ENCODE measurements around the gene PFKFB4. TPM values are rescaled to one million over a fixed set of nuclear protein-coding genes. Genes with fewer than 3 reads are reported as not detected.
A peak's percentile ranks its signal among the peaks of the same experiment; 100 is the strongest.
"Not testable (repeated sequence)": the region's sequence is repeated elsewhere in the genome, so short reads cannot be mapped to it uniquely, and the experiment has no call there.

Gene PFKFB4
- total RNA-seq, 1 donor from 2014 or later = 18.2 TPM

- DNase-seq (ENCODE audit: low read depth) (no peak), FAIRE-seq (peak; percentile 52)
- H3K4me3 ChIP-seq (ENCODE audit: low read depth, low read length) = no peak overlapping the region
- no peak for TF ChIP-seq CTCF (IDR thresholded peaks at IDR 0.05; ENCODE audit: insufficient read depth, low read length, severe bottlenecking)
- no peaks in the 10 kb centered on the region for H3K27me3 ChIP-seq (ENCODE audit: control insufficient read depth, insufficient read depth, low read length)
- H3K36me3 ChIP-seq (ENCODE audit: control insufficient read depth, insufficient read depth, low read length) = peaks cover 22% of the 10 kb centered on the region
Measured at GRCh38 chr3:48538451-48538850, 18.2 kb downstream of the PFKFB4 start.

GRCh38 chr3:48536785-48537184 lies 19.8 kb downstream of the PFKFB4 start:
- Histone ChIP-seq H3K27me3 (ENCODE audit: control insufficient read depth, insufficient read depth, low read length) (no peaks in the 10 kb centered on the region), H3K4me3 (ENCODE audit: low read depth, low read length) (no peak overlapping the region), H3K36me3 (ENCODE audit: control insufficient read depth, insufficient read depth, low read length) (peaks cover 16% of the 10 kb centered on the region)
- no peak for TF ChIP-seq CTCF (IDR thresholded peaks at IDR 0.05; ENCODE audit: insufficient read depth, low read length, severe bottlenecking)
- FAIRE-seq (no peak), DNase-seq (ENCODE audit: low read depth) (no peak)

GRCh38 chr3:48536116-48536515 lies 20.5 kb downstream of the PFKFB4 start:
- no peak for TF ChIP-seq CTCF (IDR thresholded peaks at IDR 0.05; ENCODE audit: insufficient read depth, low read length, severe bottlenecking)
- Histone ChIP-seq H3K27me3 (ENCODE audit: control insufficient read depth, insufficient read depth, low read length) (no peaks in the 10 kb centered on the region), H3K36me3 (ENCODE audit: control insufficient read depth, insufficient read depth, low read length) (peaks cover 16% of the 10 kb centered on the region), H3K4me3 (ENCODE audit: low read depth, low read length) (no peak overlapping the region)
- DNase-seq (ENCODE audit: low read depth) (no peak), FAIRE-seq (no peak)

GRCh38 chr3:48535578-48535977 lies 21.0 kb downstream of the PFKFB4 start:
- FAIRE-seq (peak; percentile 99), DNase-seq (ENCODE audit: low read depth) (peak; percentile 100)
- no peaks in the 10 kb centered on the region for H3K27me3 ChIP-seq (ENCODE audit: control insufficient read depth, insufficient read depth, low read length)
- peaks cover 17% of the 10 kb centered on the region for H3K36me3 ChIP-seq (ENCODE audit: control insufficient read depth, insufficient read depth, low read length)
- no peak overlapping the region for H3K4me3 ChIP-seq (ENCODE audit: low read depth, low read length)
- TF ChIP-seq CTCF (IDR thresholded peaks at IDR 0.05; ENCODE audit: insufficient read depth, low read length, severe bottlenecking) = no peak

GRCh38 chr3:48532977-48533337 lies 23.6 kb downstream of the PFKFB4 start:
- peaks cover 12% of the 10 kb centered on the region for H3K36me3 ChIP-seq (ENCODE audit: control insufficient read depth, insufficient read depth, low read length)
- no peak for FAIRE-seq
- no peak for DNase-seq (ENCODE audit: low read depth)
- H3K4me3 ChIP-seq (ENCODE audit: low read depth, low read length) = no peak overlapping the region
- H3K27me3 ChIP-seq (ENCODE audit: control insufficient read depth, insufficient read depth, low read length) = no peaks in the 10 kb centered on the region
- no peak for TF ChIP-seq CTCF (IDR thresholded peaks at IDR 0.05; ENCODE audit: insufficient read depth, low read length, severe bottlenecking)

- TF ChIP-seq CTCF (IDR thresholded peaks at IDR 0.05; ENCODE audit: insufficient read depth, low read length, severe bottlenecking) = no peak
- FAIRE-seq = no peak
- no peak for DNase-seq (ENCODE audit: low read depth)
- H3K4me3 ChIP-seq (ENCODE audit: low read depth, low read length) = no peak overlapping the region
- H3K27me3 ChIP-seq (ENCODE audit: control insufficient read depth, insufficient read depth, low read length) = no peaks in the 10 kb centered on the region
- peaks cover 14% of the 10 kb centered on the region for H3K36me3 ChIP-seq (ENCODE audit: control insufficient read depth, insufficient read depth, low read length)
Measured at GRCh38 chr3:48532271-48532976, 24.2 kb downstream of the PFKFB4 start.

GRCh38 chr3:48530701-48531100 lies 25.9 kb downstream of the PFKFB4 start:
- H3K4me3 ChIP-seq (ENCODE audit: low read depth, low read length); DNase-seq (ENCODE audit: low read depth); H3K27me3 ChIP-seq (ENCODE audit: control insufficient read depth, insufficient read depth, low read length); FAIRE-seq: not testable (repeated sequence)
- H3K36me3 ChIP-seq (ENCODE audit: control insufficient read depth, insufficient read depth, low read length) = peaks cover 11% of the 10 kb centered on the region
